CD1c-positive myeloid dendritic cell (primary cell): Measurements from ENCODE around the gene CYTH2.
"Not testable (repeated sequence)": the region's sequence is repeated elsewhere in the genome, so short reads cannot be mapped to it uniquely, and the experiment has no call there.

Source experiments
- DNase-seq: peaks from one replicate; pipeline ENCODE4 v3.0.0-alpha.2; 2016; ENCODE audit errors: extremely low spot score

CYTH2 gene

GRCh38 chr19:48477067-48477685 is 8.0 kb downstream of the CYTH2 start:
- no peak for DNase-seq

- DNase-seq = no peak
These were observed 8.6 kb downstream of the CYTH2 start for GRCh38 chr19:48477698-48478338.

DNA sequence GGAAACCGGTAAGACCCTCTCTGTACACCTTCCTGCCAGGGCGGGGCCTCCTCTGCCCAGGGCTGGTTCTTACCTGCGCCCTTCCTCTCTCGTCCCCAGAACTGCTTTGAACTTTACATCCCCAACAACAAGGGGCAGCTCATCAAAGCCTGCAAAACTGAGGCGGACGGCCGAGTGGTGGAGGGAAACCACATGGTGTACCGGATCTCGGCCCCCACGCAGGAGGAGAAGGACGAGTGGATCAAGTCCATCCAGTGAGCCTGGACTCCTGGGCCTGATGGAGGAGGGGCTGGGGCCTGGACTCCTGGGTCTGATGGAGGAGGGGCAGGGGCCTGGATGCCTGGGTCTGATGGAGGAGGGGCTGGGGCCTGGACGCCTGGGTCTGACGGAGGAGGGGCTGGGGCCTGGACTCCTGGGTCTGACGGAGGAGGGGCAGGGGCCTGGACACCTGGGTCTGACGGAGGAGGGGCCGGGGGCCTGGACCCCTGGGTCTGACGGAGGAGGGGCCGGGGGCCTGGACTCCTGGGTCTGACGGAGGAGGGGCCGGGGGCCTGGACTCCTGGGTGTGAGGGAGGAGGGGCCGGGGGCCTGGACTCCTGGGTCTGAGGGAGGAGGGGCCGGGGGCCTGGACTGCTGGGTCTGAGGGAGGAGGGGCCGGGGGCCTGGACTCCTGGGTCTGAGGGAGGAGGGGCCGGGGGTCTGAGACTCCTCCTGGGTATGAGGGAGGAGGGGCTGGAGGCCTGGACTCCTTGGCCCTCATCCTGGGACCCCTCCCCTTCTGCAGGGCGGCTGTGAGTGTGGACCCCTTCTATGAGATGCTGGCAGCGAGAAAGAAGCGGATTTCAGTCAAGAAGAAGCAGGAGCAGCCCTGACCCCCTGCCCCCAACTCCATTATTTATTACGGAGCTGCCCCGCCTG is 9.4 kb downstream of the CYTH2 start:
- no peak for DNase-seq

GRCh38 chr19:48479686-48480085 is 10.5 kb downstream of the CYTH2 start:
- DNase-seq = no peak

- DNase-seq = peak; percentile 34
These were observed 11.0 kb downstream of the CYTH2 start for GRCh38 chr19:48480183-48480557.

DNA sequence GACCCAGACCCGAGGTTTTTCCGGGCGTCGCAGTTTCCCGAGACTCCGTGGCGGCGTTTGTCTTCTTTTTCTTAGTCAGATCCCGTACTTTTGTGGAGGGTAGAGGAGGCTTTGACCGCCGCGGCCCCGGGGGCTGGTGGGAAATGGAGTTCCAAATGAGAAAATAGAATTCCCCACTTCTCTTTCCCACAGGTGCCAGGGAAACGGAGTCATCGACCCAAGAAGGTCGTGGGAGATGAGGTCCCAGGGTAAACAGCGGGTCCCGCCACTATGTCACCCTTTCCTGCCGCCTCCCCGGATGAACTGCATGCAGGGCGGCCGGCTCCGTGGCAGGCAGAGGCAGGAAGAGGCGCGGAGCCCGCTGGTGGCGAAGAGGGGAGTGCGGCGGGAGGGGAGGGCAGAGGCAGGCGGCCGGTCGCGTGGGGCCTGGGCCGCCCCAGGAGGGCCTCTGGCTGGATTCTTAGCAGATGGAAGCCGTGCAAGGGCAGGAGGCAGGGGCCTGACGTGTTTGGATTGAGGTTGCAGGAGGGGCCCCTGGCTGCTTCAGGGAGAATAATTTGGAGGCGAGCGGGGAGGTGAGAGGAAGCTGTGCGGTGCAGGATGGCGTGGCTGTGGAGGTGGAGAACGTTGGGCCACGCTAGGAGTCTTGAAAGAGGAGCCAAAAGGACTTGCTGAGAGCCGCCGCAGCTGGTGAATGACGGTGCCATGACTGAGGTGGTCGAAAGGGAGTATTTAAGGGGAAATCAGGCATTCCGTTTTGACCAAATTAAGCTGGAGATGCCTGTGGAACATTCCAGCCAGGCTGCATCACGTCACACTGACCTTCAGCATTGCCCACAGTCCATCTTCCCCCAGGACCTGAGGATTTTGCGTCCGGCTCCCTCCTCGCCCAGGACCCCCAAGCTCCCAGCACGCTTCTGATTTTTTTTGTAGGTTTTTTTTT is 11.7 kb downstream of the CYTH2 start:
- DNase-seq = peak; percentile 43

DNA sequence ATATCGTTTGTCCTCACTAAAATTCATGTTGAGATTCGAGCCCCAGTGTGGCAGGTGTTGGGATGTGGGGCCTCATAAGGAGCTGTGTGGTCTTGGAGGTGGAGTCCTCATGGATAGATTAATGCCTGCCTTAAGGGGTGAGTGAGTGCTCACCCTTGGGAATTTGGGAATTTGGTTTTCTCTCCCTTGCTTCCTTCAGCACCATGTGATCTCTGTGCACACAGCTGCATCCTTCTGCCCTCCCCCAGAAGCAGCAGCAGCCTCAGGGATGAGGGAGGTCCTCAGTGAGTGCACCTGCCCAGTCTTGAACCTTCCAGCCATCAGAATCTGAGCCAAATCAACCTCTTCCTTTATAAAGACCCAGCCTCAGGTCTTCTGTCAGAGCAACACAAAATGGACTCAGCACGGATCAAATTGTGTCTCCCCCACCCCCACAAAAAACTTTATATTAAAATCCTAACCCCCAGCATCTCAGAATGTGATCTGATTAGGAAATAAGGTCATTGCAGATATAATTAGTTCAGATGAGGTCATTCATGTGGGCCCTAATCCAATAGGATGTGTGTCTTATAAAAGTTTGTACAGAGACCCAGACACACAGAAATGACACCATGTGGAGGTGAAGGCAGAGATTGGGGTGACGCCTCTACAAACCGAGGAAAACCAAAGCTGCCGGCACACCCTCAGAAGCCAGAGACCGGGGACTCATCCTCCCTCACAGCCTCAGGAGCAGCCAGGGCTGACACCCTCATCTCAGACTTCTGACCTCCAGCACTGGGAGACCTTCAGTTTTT is 12.9 kb downstream of the CYTH2 start:
- DNase-seq = no peak

GRCh38 chr19:48483301-48483700 is 14.1 kb downstream of the CYTH2 start:
- DNase-seq = no peak

GRCh38 chr19:48484247-48484893 is 15.2 kb downstream of the CYTH2 start:
- no peak for DNase-seq

DNA sequence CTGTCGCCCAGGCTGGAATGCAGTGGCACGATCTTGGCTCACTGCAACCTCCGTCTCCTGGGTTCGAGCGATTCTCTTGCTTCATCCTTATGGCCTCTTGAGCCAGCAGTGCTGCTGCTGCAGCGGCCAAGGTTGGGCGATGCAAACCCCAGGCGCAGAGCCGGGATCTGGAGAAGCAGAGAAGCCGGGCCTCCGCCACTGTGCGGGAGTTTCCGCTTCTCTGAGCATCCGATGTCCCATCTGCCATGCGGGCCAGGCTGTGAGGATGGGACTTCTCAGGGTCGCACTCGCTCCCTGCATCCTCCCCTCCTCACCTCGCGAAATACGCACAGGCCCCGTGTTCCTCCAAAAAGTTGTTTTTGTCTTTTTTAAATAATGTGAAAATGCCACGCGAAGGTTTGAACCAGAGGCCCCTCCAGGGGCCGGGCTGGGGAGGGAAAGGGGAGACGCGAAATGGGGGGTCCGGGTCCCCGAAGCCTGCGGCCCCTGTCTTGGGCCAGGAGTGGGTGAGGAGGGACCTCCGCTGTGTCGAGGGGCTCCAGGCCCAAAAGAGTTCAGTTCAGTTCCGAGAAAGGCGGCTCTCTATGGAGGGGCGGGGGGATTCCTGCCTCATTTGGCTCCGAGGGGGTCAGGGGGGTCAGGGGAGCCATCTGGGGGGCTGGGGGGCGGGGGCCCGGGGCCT is 15.9 kb downstream of the CYTH2 start:
- no peak for DNase-seq

GRCh38 chr19:48486706-48487105 is 17.5 kb downstream of the CYTH2 start:
- not testable (repeated sequence) for DNase-seq

GRCh38 chr19:48487544-48487943 is 18.4 kb downstream of the CYTH2 start:
- no peak for DNase-seq

DNA sequence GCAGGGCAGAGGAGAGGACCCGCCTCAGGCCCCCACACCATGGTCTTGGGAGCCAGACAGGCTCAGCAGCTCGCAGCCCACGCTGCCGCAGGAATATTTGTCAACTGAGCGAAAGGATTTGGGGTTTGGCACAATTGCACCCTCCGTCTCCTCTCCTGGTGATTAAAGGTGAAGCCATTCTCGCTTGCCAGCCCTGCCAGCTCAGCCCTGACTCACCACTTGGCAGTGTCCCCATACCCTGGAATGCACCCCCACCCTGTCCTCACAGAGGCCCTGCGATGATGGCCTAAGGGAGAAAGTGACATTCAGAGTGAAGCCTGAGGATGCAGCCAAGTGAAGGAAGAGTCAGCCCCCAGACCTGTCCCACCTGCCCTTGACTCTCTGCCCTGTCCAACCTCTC is 18.8 kb downstream of the CYTH2 start:
- no peak for DNase-seq

GRCh38 chr19:48488478-48488877 is 19.3 kb downstream of the CYTH2 start:
- not testable (repeated sequence) for DNase-seq

DNA sequence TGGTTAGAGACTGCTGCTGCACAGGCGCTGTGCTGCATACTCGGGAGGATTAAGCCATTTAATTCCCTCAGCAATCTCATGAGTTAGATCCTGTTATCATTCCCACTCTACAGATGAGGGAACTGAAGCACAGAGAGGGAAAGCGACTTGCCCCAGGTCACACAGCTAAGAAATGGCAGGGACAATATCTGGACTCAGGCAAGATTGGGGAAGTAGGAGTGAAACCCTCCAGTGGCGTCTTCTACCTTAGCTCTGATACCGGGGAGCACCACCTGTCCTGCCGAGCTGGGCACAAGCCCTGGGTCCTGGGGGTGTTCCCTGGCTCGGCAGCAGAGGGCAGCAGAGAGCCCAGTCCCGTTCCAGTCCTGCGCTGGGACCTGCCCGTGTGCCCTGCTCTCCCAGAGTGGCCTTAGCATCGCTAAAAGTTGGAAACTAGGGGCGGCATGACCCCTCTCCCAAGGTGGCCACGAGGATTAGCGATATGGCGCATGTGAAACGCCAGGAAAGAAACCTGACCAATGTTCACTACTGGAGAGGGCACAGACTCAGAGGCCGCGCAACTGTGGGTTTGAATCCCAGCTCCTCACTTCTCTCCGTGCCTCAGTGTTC is 20.5 kb downstream of the CYTH2 start:
- peak; percentile 79 for DNase-seq

DNA sequence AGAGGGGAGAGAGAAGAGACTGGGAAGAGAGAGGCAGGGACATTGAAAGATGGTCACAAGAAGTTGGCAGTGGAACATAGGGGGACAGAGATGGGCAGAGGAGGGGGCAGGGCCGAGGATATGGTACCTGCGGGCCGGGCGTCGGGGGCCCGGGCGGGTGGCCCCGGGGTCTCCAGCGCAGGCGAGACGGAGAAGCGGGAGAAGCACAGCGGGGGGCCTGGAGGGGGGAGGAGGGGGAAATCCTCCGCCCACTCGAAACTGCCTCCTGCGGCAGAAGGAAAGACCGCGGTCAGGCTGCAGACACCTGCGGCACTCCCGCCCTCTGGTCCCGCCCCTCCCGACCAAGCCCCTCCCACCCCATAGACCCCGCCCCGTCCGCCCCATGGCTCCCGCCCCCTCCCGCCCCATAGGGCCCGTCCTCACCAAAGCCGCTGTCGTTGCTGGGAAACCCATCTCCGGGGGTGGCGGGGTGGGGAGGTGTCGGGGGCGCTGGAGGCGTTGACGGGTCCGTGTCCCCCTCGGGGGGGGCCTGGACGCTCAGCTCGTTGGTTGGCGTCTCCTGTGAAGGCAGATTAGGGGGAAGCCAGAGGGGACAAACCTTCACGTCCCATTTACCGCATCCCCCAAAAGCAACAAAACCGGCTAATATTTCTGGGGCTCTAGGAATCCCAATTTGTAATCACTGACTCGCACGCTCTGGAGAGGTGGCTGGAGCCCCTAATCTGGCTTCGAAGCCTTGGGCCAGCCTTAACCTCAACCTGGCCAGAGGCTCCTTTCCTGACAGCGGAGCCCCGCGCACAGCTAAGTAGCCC is 22.0 kb downstream of the CYTH2 start:
- peak; percentile 42 for DNase-seq

DNA sequence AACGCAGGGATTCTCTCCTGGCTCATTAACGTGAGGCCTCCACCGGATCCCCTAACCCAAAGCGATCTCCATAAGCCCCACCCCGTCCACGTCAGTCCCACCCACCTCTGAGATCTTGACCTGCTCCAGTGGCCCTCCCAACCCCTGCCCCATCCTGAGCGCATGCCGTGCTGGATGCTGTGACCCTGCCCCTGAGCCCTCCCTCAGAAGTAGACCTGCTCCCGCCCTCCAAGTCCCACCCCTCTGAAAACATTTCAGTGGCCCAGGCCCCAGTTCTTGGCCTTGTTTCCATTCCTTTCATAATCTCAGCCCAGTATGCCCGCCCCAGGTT is 22.6 kb downstream of the CYTH2 start:
- no peak for DNase-seq

GRCh38 chr19:48492925-48493717 is 24.0 kb downstream of the CYTH2 start:
- peak; percentile 94 for DNase-seq
